KMS-11 (cell line): ENCODE data around the gene CHPT1.
"Not testable (repeated sequence)": the region's sequence is repeated elsewhere in the genome, so short reads cannot be mapped to it uniquely, and the experiment has no call there.

Source experiments
- H2AFZ ChIP-seq: fragments of 200-600 bp; sonication (generic); 2 replicates; pipeline ENCODE4 v1.6.1; 2016; ENCODE audit warnings: antibody characterized with exemption, mixed run types, low read depth
- H3K27ac ChIP-seq: fragments of 200-600 bp; sonication (generic); 2 replicates; pipeline ENCODE4 v1.6.1; 2016; ENCODE audit warnings: mild to moderate bottlenecking, mixed run types
- H3K27me3 ChIP-seq: fragments of 200-600 bp; sonication (generic); 2 replicates; pipeline ENCODE4 v1.6.1; 2017; ENCODE audit warnings: mild to moderate bottlenecking, low read depth, mixed run types, moderate library complexity; ENCODE audit not compliant: insufficient read depth
- H3K36me3 ChIP-seq: fragments of 200-600 bp; sonication (generic); 2 replicates; pipeline ENCODE4 v1.6.1; 2017; ENCODE audit warnings: mild to moderate bottlenecking, mixed run types; ENCODE audit not compliant: insufficient read depth
- H3K4me1 ChIP-seq: fragments of 200-600 bp; sonication (generic); 2 replicates; pipeline ENCODE4 v1.6.1; 2016; ENCODE audit warnings: mild to moderate bottlenecking, low read depth, mixed run types; ENCODE audit not compliant: poor library complexity, severe bottlenecking
- H3K4me2 ChIP-seq: fragments of 200-600 bp; sonication (generic); 2 replicates; pipeline ENCODE4 v1.7.0; 2016; ENCODE audit warnings: mild to moderate bottlenecking, mixed run types
- H3K4me3 ChIP-seq: fragments of 200-600 bp; sonication (generic); IDR thresholded peaks from 2 replicates; pipeline ENCODE4 v1.6.1; 2017; ENCODE audit warnings: low read depth, low read length, mixed read lengths; ENCODE audit not compliant: insufficient read depth
- H3K79me2 ChIP-seq: fragments of 200-600 bp; sonication (generic); 2 replicates; pipeline ENCODE4 v1.6.1; 2016; ENCODE audit warnings: low read depth, mixed run types; ENCODE audit not compliant: insufficient read depth
- H3K9ac ChIP-seq: fragments of 200-600 bp; sonication (generic); 2 replicates; pipeline ENCODE4 v1.6.1; 2016; ENCODE audit warnings: mild to moderate bottlenecking, mixed run types
- H4K20me1 ChIP-seq: fragments of 200-600 bp; sonication (generic); 2 replicates; pipeline ENCODE4 v1.6.1; 2016; ENCODE audit warnings: mild to moderate bottlenecking, mixed run types; ENCODE audit not compliant: insufficient read depth
- CTCF ChIP-seq: fragments of 200-600 bp; sonication (generic); conservative IDR thresholded peaks from 2 replicates; pipeline ENCODE4 v1.6.1; 2017; ENCODE audit warnings: low read depth, mild to moderate bottlenecking, antibody characterized with exemption, low read length, moderate library complexity, mixed read lengths

The CHPT1 gene

GRCh38 chr12:101678081-101678480 lies 19.4 kb upstream of the CHPT1 start:
- TF ChIP-seq CTCF, result no peak
- Histone ChIP-seq H3K4me2 (no peak overlapping the region), H4K20me1 (no peaks in the 10 kb centered on the region), H3K27ac (no peak overlapping the region), H2AFZ (no peak overlapping the region), H3K36me3 (no peaks in the 10 kb centered on the region), H3K27me3 (no peaks in the 10 kb centered on the region), H3K4me3 (no peak overlapping the region), H3K9ac (no peak overlapping the region), H3K4me1 (no peaks in the 10 kb centered on the region), H3K79me2 (no peaks in the 10 kb centered on the region)

- H2AFZ ChIP-seq, result no peak overlapping the region
- H3K27me3 ChIP-seq, result no peaks in the 10 kb centered on the region
- H3K4me1 ChIP-seq, result no peaks in the 10 kb centered on the region
- no peak overlapping the region for H3K4me2 ChIP-seq
- H3K36me3 ChIP-seq, result no peaks in the 10 kb centered on the region
- no peak overlapping the region for H3K9ac ChIP-seq
- no peak overlapping the region for H3K27ac ChIP-seq
- TF ChIP-seq CTCF, result no peak
- H4K20me1 ChIP-seq, result no peaks in the 10 kb centered on the region
- no peaks in the 10 kb centered on the region for H3K79me2 ChIP-seq
- no peak overlapping the region for H3K4me3 ChIP-seq
Observed at GRCh38 chr12:101680240-101680639, 17.2 kb upstream of the CHPT1 start.

- no peak overlapping the region for H3K4me2 ChIP-seq
- H3K9ac ChIP-seq, result no peak overlapping the region
- no peak overlapping the region for H3K4me3 ChIP-seq
- H3K36me3 ChIP-seq, result no peaks in the 10 kb centered on the region
- no peaks in the 10 kb centered on the region for H3K27me3 ChIP-seq
- H3K4me1 ChIP-seq, result no peaks in the 10 kb centered on the region
- H4K20me1 ChIP-seq, result no peaks in the 10 kb centered on the region
- TF ChIP-seq CTCF, result no peak
- no peaks in the 10 kb centered on the region for H3K79me2 ChIP-seq
- no peak overlapping the region for H2AFZ ChIP-seq
- no peak overlapping the region for H3K27ac ChIP-seq
Observed at GRCh38 chr12:101680647-101681046, 16.8 kb upstream of the CHPT1 start.

GRCh38 chr12:101681627-101682026 lies 15.8 kb upstream of the CHPT1 start:
- not testable (repeated sequence) for H4K20me1 ChIP-seq, H3K4me2 ChIP-seq, H3K27ac ChIP-seq, H3K79me2 ChIP-seq, H3K36me3 ChIP-seq, H3K4me1 ChIP-seq, H3K27me3 ChIP-seq, H3K9ac ChIP-seq, H2AFZ ChIP-seq, H3K4me3 ChIP-seq

- Histone ChIP-seq H2AFZ (no peak overlapping the region), H4K20me1 (no peaks in the 10 kb centered on the region), H3K79me2 (no peaks in the 10 kb centered on the region), H3K4me1 (no peaks in the 10 kb centered on the region), H3K27ac (no peak overlapping the region), H3K27me3 (no peaks in the 10 kb centered on the region), H3K36me3 (no peaks in the 10 kb centered on the region), H3K9ac (no peak overlapping the region), H3K4me3 (no peak overlapping the region), H3K4me2 (no peak overlapping the region)
- no peak for TF ChIP-seq CTCF
Observed at GRCh38 chr12:101685092-101685491, 12.3 kb upstream of the CHPT1 start.
